DMS153 treated with DMSO at 0.1 percent for 48 hours (cell line): Measurements from ENCODE around the gene DUS2.
"Not testable (repeated sequence)": the region's sequence is repeated elsewhere in the genome, so short reads cannot be mapped to it uniquely, and the experiment has no call there.

Experiments used
- DNase-seq: peaks from one replicate; lab custom pipeline; 2025; ENCODE audit not compliant: unreplicated experiment; lab: John Stamatoyannopoulos, UW

The DUS2 gene

DNA sequence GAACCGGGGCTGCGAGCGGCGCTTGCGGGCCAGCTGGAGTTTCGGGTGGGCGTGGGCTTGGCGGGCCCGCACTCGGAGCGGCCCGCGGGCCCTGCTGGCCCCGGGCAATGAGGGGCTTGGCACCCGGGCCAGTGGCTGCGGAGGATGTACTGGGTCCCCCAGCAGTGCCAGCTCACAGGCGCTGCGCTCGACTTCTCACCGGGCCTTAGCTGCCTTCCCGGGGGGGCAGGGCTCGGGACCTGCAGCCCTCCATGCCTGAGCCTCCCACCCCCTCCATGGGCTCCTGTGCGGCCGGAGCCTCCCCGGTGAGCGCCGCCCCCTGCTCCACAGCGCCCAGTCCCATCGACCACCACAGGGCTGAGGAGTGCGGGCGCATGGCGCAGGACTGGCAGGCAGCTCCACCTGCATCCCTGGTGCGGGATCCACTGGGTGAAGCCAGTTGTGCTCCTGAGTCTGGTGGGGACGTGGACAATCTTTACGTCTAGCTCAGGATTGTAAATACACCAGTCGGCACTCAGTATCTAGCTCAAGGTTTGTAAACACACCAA lies 24.8 kb upstream of the DUS2 start:
- not testable (repeated sequence) for DNase-seq

DNA sequence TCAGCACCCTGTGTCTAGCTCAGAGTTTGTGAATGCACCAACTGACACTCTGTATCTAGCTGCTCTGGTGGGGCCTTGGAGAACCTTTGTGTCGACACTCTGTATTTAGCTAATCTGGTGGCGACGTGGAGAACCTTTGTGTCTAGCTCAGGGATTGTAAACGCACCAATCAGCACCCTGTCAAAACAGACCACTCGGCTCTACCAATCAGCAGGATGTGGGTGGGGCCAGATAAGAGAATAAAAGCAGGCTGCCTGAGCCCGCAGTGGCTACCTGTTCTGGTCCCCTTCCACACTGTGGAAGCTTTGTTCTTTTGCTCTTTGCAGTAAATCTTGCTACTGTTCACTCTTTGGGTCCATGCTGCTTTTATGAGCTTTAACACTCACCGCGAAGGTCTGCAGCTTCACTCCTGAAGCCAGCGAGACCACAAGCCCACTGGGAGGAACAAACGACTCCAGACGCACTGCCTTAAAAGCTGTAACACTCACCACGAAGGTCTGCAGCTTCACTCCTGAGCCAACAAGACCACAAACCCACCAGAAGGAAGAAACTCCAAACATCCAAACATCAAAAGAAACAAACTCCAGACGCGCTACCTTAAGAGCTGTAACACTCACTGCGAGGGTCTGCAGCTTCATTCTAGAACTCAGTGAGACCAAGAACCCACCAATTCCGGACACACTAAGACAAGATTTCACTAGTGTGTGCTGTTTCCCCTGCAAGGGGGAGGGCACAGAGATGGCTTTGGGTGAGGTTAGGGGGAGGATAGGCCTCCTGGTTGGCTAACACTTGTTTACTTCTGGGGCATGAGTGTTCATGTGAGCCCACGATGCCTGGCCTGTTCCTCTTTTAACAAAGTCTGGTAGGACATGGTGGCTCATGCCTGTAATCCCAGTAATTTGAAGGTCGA lies 24.1 kb upstream of the DUS2 start, which contains the start of gene DPEP2:
DPEP2 (minus strand) TSS at position 706 of the 910 bp plus-strand sequence. CDS start 6,272 bp downstream, outside the sequence.
- DNase-seq, result not testable (repeated sequence)

DNA sequence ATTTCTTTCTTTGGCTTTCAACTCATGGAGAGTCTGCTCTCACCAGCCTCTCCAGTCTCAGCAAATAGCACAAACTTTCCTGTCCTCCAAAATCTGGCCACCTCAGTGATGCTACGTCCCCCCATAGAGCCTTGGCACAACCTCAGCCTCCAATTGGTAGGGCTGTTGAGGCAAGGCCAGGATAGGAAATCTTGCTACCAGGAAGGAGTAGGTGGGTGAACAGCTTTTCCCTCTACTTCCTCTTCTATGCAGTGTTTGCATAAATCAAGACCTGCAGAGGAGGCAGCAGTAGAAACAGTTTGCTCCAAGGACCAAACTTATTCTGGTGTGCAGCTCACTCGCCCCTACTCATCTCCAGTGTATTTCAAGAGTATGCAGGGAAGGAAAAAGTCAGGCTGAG lies 23.1 kb upstream of the DUS2 start:
- DNase-seq, result no peak

DNA sequence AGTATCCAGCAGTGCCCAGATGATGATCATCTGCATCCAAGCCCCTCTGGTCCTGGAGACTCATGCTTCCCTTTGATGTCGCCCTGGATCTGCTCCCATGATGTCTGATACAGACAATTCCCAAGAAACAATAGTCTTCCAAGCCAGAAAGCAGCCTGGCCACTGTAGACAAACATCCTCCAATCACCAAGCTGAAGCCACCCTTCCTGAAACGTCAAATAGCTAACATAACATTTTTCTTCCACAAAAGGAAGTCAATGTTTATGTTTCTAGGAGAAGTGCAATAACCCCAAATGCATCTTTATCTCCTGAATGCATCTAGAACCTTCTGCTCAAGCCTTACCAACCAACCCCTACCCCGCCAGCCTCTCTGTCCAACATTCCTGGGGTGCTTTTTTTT lies 22.6 kb upstream of the DUS2 start:
- no peak for DNase-seq

DNA sequence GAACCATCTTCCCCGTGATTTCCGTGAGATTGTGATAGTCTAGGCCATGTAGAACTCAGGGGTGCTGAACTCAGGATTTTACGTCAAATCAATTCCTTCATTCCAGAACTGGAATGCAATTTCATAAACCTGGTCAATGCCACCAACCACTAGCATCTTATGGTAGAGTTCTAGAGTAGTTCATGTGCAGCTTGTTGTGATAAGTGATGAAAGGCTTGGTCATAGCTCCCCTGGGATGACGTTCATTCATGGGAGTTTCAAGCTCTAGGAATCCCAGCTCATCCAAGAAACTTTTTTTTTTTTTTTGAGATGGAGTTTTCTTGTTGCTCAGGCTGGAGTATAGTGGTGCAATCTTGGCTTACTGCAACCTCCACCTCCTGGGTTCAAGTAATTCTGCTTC lies 20.1 kb upstream of the DUS2 start:
- DNase-seq, result no peak

DNA sequence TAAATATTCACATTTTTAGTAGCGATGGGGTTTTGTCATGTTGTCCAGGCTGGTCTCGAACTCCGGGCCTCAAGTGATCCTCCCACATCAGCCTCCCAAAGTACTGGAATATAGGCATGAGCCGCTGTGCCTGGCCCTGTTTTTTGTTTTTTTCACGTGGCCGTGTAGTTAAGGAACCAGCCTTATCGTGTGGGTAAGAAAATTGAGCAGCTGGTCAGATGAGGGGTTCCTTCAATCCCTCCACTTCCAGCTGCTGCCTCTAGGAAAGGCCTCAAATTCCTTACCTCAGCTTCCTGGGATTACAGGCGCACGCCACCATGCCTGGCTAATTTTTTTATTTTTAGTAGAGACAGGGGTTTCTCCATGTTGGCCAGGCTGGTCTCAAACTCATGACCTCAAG lies 17.9 kb upstream of the DUS2 start:
- DNase-seq, result no peak

DNA sequence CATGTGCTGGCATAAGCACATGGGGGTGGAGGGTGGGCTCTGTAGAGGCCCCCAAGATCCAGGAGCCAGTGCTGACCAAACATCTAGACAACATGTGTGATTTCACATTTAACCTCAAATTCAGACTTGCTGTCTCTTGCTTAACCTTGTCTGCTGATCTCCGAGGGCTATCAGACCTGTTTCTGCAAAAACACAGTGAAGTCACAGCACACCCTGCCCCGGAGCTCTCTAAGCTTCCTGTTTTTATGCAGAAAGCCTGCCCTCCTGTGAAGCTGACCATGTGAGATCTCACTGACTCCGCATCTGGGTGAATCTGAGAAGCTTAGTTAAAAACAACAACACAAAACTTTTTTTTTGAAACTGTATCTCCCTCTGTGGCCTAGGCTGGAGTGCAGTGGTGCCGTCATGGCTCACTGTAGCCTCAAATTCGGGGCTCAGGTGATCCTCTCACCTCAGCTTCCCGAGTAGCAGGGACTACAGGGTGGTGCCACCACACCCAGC lies 17.2 kb upstream of the DUS2 start:
- DNase-seq, result no peak

DNA sequence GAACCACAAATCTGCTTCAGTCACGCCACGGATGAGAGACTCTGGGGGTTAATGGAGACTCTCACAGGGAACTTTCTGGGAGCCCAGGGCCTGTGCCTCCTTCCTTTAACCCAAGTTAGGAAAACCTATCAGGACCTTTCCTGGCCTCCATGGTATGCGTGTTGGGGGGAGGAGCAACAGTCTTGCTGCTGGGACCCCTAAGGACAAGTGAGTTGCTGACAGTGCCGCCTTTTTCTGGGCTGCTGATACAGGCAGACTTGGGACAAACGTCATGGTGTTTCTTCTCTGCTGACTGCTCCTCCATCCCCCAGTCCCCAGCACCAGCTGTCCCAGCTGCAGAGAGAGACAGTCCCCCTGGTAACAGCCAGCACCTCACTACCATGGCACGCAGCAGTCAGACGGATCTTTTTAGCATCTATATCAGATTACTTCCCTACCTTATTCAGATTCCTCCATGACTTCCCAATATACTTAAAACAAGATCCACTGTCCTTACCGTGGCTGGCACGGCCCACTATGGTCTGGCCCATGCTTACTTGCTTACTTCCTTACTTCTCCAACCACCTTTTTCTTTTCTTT lies 13.8 kb upstream of the DUS2 start:
- no peak for DNase-seq

DNA sequence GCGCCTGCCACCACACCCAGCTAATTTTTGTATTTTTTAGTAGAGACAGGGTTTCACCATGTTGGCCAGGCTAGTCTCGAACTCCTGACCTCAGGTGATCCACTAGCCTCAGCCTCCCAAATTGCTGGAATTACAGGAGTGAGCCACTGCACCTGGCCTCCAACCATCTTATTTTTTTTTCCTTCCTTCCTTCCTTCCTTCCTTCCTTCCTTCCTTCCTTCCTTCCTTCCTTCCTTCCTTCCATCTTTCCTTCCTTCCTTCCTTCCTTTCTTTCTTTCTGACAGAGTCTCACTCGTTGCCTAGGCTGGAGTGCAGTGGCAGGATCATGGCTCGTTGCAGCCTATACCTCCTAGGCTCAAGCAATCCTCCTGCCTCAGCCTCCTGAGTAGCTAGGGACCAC lies 13.2 kb upstream of the DUS2 start:
- not testable (repeated sequence) for DNase-seq

DNA sequence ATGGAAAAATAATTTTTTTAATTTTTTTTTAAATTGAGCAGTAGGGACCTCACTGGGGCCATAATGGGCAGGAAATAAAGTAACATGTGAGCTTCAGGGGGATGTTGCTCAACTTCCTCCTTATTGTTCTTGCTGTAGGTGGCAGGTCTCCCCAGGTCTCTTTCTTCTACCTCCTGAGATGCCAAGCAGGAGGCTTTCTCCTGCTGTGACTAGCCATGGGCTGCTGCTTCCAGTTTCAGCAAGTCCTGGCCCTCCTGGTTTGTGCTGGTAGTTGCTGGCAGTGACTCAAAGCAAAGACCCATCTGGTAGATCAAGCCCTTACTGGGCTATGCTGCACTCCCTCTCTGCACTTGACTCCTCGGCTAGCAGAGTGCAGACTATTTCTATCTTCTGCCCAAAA lies 9.6 kb upstream of the DUS2 start:
- DNase-seq, result no peak

DNA sequence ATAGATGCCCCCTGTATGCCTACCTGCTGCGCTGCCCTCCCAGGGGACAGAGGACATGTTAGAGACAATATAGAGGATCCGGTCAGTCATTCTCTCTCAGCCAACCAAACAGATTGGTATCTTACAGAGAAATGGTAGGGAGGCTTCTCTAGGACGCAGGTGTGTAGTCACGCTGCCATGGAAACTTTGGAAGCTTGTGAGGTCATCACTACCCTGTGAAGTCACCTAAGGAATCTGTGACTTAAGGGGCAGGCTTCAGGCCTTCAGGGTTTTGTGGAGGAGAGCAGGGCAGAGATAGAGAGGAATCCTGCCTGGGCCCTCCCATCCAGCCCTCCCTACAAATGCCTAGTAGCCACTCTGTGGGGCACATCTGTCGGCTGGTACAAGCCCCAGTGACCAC lies 7.4 kb upstream of the DUS2 start, which contains the start of gene DPEP2NB:
DPEP2NB (minus strand) TSS at position 231 of the 400 bp plus-strand sequence; CDS start at position 90, 141 bp downstream.
- no peak for DNase-seq

DNA sequence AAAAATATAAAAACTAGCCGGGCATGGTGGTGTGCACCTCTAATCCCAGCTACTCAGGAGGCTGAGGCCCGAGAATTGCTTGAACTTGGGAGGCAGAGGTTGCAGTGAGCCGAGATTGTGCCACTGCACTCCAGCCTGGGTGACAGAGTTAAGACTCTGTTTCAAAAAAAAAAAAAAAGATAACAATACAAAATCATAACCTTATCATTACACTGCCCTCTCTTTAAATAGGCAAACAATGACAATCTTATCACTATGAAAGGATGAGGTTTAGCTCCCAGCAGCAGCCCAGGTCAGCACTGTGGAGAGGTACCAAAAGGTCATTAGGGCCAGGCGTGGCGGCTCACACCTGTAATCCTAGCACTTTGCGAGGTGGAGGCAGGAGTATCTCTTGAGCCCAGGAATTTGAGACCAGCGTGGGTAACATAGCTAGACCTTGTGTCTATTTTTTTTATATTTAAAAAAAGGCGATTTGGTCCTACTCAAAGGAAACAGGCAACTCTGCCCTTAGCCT lies 3.9 kb upstream of the DUS2 start:
- no peak for DNase-seq

DNA sequence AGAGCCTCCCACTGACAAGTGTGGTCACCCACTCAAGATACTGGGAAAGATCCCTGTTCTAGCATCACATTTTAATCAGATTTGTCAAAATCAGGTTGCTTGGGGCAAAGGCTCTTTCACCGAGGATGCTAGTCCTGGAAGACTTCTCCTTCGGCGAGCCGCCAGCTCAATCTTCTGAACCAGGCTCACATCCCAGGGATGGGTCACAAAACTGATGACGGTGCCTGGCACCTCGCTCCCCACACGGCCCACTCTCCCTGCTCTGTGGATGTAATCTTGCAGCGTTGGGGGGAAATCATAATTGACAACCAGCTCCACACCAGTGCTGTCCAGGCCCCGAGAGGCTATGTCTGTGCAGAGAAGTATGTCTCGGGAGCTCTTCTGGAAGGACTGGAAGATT lies 1.6 kb upstream of the DUS2 start:
- no peak for DNase-seq

DNA sequence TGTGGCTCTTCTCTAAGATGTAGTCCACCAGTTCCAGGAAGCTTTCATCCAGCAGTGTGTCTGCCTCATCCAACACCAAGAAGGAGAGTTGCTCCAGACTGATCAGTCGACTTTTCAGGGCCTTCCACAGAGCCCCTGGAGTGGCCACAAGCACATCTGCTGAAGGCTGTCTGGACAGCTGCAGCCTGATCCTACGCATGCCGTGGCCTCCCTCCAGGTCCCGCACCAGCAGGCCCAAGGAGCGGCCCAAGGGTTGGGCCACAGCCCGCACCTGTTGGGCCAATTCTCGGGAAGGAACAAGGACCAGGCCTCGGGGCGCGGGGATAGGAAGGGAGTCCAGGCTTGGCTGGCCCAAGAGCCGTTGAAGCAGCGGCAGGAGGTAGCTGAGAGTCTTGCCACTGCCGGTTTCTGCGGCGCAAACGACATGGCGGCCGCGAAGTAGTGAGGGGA lies 781 bp upstream of the DUS2 start:
- DNase-seq, result no peak

DNA sequence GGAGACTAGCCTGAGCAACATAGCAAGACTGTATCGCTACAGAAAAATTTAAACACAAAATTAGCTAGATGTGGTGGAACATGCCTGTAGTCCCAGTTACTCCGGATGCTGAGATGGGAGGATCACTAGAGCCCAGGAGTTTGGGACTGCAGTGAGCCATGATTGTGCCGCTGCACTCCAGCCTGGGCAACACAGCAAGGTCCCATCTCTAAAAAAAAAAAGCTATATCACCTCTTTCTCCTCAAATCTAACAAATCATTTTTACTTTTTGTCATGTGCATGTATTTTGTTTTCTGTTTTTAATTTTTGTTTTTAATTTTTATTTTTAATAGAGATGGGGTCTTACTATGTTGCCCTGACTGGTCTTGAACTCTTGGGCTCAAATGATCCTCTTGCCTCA lies 5.9 kb downstream of the DUS2 start:
- no peak for DNase-seq

DNA sequence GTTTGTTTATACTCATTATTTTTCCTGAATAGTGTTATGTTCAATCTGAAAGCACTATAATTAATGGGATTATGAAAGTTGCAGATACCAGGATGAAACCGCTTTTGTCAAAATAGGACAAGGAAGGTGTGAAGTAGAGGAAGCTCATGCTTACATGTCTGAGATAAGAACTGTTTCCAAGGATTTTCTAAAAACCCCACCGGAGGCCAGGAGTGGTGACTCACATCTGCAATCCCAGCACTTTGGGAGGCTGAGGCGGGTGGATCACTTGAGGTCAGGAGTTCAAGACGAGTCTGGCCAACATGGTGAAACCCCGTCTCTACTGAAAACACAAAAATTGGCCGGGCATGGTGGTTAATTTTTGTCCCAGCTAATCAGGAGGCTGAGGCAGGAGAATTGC lies 7.0 kb downstream of the DUS2 start:
- DNase-seq, result not testable (repeated sequence)

DNA sequence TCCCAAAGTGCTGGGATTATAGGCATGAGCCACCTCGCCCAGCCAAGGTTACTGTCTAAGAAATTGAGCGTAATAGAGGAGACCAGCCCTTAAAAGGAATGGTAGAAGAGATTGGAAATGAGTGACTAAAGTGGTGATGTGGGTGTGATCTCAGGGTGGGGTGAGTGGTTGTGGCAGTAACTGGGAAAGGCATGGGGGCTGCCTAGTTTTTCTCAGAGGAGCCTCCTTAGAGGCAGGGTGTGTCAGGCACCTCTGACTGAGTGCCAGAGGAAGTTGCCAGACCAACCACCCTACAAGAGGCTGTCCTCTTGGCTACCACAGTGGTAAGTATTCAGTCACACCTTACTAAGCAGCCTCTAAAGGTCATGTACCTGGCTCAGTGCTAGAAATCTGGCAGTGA lies 8.9 kb downstream of the DUS2 start:
- no peak for DNase-seq

DNA sequence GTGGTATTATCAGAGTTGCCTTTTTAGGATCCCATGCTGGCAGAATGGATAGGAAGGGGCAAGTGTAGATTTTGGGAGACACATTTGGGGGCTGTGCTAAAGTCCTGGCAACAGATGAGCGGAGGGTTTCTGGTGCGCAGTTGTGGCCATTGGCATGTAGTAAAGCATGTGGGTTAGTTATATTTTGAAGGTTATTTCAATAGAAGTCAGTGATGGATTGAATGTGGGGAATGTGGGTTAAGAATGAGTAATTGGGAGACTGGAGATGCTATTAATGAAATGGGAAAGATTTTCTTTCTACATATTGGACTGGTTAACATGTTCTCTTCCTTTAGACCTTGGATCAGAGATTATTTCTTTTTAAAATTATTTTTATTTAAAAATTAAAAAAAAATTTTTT lies 10.0 kb downstream of the DUS2 start:
- DNase-seq, result no peak

DNA sequence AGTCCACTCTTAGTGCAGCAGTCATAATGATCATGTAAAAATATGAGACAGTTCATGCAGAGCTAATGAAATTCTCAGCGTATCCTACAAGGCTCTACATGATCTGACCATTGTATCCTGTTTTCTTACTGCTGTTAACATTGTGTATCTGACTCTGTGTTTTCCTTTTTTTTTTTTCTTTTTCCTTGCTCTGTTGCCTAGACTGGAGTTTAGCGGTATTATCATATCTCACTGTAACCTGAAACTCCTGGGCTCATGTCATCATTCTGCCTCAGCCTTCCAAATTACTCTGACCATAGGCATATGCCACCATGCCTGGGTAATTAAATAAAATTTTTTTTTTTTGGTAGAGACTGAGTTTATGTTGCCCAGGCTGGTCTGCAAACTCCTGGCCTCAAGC lies 12.1 kb downstream of the DUS2 start:
- DNase-seq, result no peak

DNA sequence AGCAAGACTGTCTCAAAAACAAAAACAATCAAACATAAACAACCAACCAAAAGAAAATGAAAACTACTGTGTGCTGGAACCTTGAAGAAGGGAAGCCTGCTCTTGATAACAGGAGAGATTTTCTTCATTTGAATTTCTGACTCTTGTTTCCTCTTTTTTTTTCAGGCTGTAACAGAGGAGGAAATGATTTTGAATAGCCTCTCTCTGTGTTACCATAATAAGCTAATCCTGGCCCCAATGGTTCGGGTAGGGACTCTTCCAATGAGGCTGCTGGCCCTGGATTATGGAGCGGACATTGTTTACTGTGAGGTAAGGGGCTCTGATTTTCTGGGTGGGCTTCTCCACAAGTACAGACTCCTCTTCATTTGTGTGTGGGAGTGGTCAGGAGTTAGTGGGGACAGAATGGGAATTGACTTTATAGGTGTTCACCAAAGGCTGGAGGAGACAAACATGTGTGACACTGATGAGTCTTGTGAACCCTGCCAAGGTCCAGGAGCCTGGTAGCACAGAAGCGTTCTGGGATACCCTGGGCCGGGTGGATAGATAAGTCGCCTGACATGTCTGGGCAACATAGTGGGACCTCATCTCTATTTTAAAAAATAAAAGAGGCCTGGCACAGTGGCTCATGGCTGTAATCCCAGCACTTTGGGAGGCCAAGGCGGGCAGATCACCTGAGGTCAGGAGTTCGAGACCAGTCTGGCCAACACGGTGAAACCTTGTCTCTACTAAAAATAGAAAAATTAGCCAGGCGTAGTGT lies 14.9 kb downstream of the DUS2 start:
- DNase-seq, result no peak
